ENCODE measurements around the gene STX7.
"Not testable (repeated sequence)": the region's sequence is repeated elsewhere in the genome, so short reads cannot be mapped to it uniquely, and the experiment has no call there.

Gene STX7, protein sequence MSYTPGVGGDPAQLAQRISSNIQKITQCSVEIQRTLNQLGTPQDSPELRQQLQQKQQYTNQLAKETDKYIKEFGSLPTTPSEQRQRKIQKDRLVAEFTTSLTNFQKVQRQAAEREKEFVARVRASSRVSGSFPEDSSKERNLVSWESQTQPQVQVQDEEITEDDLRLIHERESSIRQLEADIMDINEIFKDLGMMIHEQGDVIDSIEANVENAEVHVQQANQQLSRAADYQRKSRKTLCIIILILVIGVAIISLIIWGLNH

DNA sequence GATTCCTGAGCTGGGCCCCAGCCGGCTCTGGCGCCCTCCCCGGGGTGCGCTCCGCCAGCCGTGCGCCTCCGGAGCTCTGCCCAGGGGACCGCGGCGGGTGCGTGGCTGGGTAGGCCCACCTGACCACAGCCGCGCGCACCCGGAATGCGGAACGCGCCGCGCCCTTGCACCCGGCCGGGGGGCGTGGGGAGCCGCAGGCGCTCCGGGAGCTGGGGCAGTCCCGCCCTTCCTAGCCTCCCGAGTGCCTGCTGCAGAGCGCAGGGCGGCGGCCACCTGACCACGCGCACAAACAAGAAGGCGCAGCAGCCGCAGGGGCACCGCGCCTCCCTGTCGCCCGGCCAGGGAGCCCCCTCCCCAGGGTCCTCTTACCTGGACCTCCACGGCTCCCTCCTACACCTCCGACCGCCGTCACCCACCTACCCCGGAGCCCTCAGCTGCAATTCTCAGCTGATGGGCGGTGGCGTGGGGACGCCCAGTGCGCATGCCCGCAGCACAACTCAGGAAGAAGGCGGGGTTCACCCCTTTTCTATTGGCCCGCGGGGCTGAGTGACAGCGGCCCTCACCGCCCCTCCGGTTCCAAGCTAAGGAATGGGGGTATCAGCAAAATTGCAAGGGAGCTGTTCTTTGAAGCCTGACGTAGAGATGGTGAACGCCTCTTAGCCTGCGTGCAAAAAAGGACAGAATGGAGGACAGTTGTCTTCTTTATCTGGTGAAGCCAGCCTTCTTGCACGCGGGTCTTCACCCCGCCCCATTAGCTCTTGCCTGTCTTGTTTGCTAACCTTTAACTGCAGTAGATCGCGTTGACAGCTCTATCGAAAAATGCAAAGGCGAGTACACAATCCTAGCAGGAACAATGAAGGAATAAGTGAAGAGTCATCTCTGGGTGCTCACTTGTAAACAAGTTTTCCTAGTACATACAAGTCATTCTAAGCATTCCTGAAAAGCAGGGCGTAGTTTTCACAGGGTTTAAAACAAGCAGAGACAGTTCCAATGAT is at the start of gene STX7:
Gene STX7 (minus strand): TSS at position 479 of the 995 bp plus-strand sequence. CDS start 9,586 bp downstream, outside the sequence.
- peaks cover 0 to 4% (median 0%) of the 10 kb centered on the region in 5 donors for H3K36me3 ChIP-seq (ENCODE audit: control insufficient read depth in 5 of 5, insufficient read depth in 5 of 5, low read length in 5 of 5)
- H3K4me3 ChIP-seq (ENCODE audit: low read depth in 1 of 5, low read length in 5 of 5) = peak within 1 kb of the TSS; percentile 87 to 97 (median 92)
- peak within 1 kb of the TSS; percentile 77 for H3K27ac ChIP-seq (ENCODE audit: low read depth, low read length)
- no peaks in the 10 kb centered on the region for H3K9me3 ChIP-seq (ENCODE audit: control insufficient read depth in 5 of 5, low read length in 5 of 5)
- H3K27me3 ChIP-seq (ENCODE audit: control insufficient read depth in 5 of 5, insufficient read depth in 4 of 5, low read length in 5 of 5) = no peaks in the 10 kb centered on the region
- peak within 1 kb of the TSS; percentile 74 to 88 (median 79) for H3K9ac ChIP-seq (ENCODE audit: low read length in 5 of 5)
- H3K4me1 ChIP-seq (ENCODE audit: control insufficient read depth in 5 of 5, insufficient read depth in 5 of 5, low read length in 5 of 5) = peaks cover 2 to 55% (median 30%) of the 10 kb centered on the region in 5 donors

DNA sequence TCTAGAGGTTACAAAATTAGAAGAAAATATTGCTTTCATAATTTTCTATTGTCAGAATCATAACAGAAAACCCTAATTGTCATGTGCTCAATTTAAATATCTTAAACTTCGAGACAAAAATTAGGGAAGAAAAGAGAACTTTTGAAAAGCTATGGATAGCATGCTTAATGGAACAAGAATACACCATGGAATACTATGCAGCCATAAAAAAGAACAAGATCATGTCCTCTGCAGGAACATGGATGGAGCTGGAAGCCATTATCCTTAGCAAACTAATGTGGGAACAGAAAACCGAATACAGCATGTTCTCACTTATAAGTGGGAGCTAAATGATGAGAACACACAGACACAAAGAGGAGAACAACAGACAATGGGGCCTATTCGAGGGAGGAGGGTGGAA is 47.2 kb upstream of the STX7 start:
- not testable (repeated sequence) for H3K9ac ChIP-seq (ENCODE audit: low read length in 5 of 5); H3K9me3 ChIP-seq (ENCODE audit: control insufficient read depth in 5 of 5, low read length in 5 of 5); H3K4me1 ChIP-seq (ENCODE audit: control insufficient read depth in 5 of 5, insufficient read depth in 5 of 5, low read length in 5 of 5); H3K36me3 ChIP-seq (ENCODE audit: control insufficient read depth in 5 of 5, insufficient read depth in 5 of 5, low read length in 5 of 5); H3K27ac ChIP-seq (ENCODE audit: low read depth, low read length); H3K27me3 ChIP-seq (ENCODE audit: control insufficient read depth in 5 of 5, insufficient read depth in 4 of 5, low read length in 5 of 5); H3K4me3 ChIP-seq (ENCODE audit: low read depth in 1 of 5, low read length in 5 of 5)

DNA sequence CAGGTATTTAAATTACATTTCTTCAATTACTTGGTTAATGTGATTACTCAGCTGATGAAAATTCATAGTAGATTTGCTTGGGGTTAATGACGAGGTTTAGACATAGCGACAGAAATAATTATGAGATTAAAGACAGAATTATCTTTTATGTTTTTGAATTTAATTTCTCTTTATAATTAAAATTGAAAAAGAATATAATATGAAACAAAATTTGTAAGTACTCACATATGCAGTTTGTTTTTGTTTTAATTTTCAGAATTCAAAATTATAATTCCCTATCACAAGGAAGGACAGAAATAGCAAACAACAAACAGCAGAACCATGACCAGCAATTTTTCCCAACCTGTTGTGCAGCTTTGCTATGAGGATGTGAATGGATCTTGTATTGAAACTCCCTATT is 39.5 kb upstream of the STX7 start, which contains the start of gene TAAR8:
Gene TAAR8 (plus strand): TSS at position 301 of the 400 bp plus-strand sequence. CDS start 21 bp downstream, at position 322.
- Histone ChIP-seq H3K4me1 (ENCODE audit: control insufficient read depth in 5 of 5, insufficient read depth in 5 of 5, low read length in 5 of 5) (no peaks in the 10 kb centered on the region), H3K9me3 (ENCODE audit: control insufficient read depth in 5 of 5, low read length in 5 of 5) (no peaks in the 10 kb centered on the region), H3K27me3 (ENCODE audit: control insufficient read depth in 5 of 5, insufficient read depth in 4 of 5, low read length in 5 of 5) (no peaks in the 10 kb centered on the region), H3K4me3 (ENCODE audit: low read depth in 1 of 5, low read length in 5 of 5) (no peak within 1 kb of the TSS), H3K9ac (ENCODE audit: low read length in 5 of 5) (no peak within 1 kb of the TSS), H3K36me3 (ENCODE audit: control insufficient read depth in 5 of 5, insufficient read depth in 5 of 5, low read length in 5 of 5) (no peaks in the 10 kb centered on the region), H3K27ac (ENCODE audit: low read depth, low read length) (no peak within 1 kb of the TSS)

DNA sequence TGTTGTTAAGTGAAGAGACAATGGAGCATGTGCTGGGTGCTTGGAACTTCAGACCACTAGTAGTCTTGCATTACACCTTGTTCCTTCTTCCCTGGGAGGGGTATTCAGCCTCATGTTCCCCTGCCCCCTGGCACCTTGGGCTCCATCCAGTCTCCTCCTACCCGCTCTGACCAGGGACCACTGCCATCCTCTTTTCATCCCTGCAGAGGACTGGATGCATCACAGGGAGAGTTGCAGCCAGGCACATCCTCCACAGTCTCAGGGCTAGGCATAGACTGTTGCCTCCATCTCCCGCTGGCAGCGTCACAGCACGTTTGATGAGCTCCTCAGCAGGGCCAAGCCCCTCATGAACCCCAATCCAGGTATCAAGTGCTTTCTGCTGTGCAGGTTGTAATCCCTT is 38.3 kb upstream of the STX7 start:
- Histone ChIP-seq H3K36me3 (ENCODE audit: control insufficient read depth in 5 of 5, insufficient read depth in 5 of 5, low read length in 5 of 5) (no peaks in the 10 kb centered on the region), H3K27me3 (ENCODE audit: control insufficient read depth in 5 of 5, insufficient read depth in 4 of 5, low read length in 5 of 5) (no peaks in the 10 kb centered on the region), H3K9ac (ENCODE audit: low read length in 5 of 5) (no peak overlapping the region), H3K4me3 (ENCODE audit: low read depth in 1 of 5, low read length in 5 of 5) (no peak overlapping the region), H3K9me3 (ENCODE audit: control insufficient read depth in 5 of 5, low read length in 5 of 5) (no peaks in the 10 kb centered on the region), H3K27ac (ENCODE audit: low read depth, low read length) (no peak overlapping the region), H3K4me1 (ENCODE audit: control insufficient read depth in 5 of 5, insufficient read depth in 5 of 5, low read length in 5 of 5) (no peaks in the 10 kb centered on the region)

DNA sequence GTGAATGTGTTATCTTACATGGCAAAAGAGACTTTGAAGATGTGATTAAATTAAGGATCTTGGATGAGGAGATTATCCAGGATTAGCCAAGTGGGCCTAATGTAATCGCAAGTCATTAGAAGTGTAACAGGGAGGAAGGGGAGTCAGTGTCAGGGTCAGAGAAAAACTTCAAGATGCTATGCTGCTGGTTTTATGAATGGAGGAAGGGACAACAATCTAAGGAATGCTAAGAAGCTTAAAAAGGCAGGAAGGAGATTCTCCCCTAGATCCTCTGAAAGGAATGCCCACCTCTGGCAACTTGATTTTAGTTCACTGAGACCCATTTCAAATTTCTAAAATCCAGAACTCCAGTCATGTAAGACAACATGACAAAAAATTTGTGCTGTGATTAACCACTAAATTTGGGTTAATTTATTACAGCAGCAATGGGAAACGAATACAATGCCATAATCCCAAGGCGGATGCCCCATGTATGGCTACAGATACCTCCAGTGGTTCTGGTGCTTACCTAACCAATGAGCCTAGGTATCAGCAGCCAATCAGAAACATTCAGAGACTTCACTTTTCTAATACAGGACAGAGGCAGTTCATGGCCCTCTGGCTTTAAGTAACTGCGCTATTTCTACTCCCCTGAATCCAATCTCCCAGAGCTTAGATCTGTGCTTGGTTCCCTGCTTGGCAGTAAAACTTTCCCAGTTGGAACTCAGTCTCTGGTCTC is 36.0 kb upstream of the STX7 start:
- Histone ChIP-seq H3K27ac (ENCODE audit: low read depth, low read length) (no peak overlapping the region), H3K36me3 (ENCODE audit: control insufficient read depth in 5 of 5, insufficient read depth in 5 of 5, low read length in 5 of 5) (no peaks in the 10 kb centered on the region), H3K9me3 (ENCODE audit: control insufficient read depth in 5 of 5, low read length in 5 of 5) (no peaks in the 10 kb centered on the region), H3K4me3 (ENCODE audit: low read depth in 1 of 5, low read length in 5 of 5) (no peak overlapping the region), H3K9ac (ENCODE audit: low read length in 5 of 5) (no peak overlapping the region), H3K4me1 (ENCODE audit: control insufficient read depth in 5 of 5, insufficient read depth in 5 of 5, low read length in 5 of 5) (no peaks in the 10 kb centered on the region), H3K27me3 (ENCODE audit: control insufficient read depth in 5 of 5, insufficient read depth in 4 of 5, low read length in 5 of 5) (no peaks in the 10 kb centered on the region)

DNA sequence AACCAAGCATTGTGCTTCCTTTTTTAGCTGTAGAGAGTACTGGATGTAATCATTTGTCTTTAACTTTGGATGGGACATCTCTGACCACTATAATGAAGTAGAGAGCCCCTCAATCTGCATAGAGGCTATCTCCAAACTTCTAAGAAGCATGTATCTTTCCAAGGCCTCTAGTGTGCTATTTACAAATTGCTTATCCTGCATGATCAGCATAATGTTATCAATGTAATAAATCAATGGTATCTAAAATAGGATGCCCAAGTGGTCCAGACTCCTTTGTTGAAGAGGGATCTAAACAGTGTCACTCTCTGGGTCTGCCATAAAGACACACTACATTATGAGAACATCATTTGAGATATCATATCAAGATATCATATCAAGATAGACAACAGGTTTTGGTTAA is 31.9 kb upstream of the STX7 start:
- Histone ChIP-seq H3K9me3 (ENCODE audit: control insufficient read depth in 5 of 5, low read length in 5 of 5) (no peaks in the 10 kb centered on the region), H3K27me3 (ENCODE audit: control insufficient read depth in 5 of 5, insufficient read depth in 4 of 5, low read length in 5 of 5) (peaks cover 0 to 3% (median 0%) of the 10 kb centered on the region in 5 donors), H3K27ac (ENCODE audit: low read depth, low read length) (no peak overlapping the region), H3K9ac (ENCODE audit: low read length in 5 of 5) (no peak overlapping the region), H3K36me3 (ENCODE audit: control insufficient read depth in 5 of 5, insufficient read depth in 5 of 5, low read length in 5 of 5) (no peaks in the 10 kb centered on the region), H3K4me3 (ENCODE audit: low read depth in 1 of 5, low read length in 5 of 5) (no peak overlapping the region), H3K4me1 (ENCODE audit: control insufficient read depth in 5 of 5, insufficient read depth in 5 of 5, low read length in 5 of 5) (no peaks in the 10 kb centered on the region)

DNA sequence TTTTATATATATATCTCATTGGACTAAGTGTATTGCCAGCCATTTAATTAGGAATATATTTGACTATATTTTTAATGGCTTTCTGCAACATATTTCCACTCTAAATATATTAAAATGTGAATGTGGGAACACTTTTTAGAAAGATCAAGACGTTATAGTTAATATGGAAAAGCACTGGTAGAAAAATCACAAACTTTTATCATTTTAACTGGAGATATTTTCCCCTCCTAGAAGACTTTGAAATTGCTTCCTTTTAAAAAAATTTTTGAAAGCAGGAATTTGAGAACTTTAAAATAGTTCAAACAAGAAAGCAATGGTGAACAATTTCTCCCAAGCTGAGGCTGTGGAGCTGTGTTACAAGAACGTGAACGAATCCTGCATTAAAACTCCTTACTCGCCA is 25.1 kb upstream of the STX7 start, which contains the start of gene TAAR9:
Gene TAAR9 (plus strand): TSS at position 301 of the 400 bp plus-strand sequence. CDS start 13 bp downstream, at position 314.
- H3K36me3 ChIP-seq (ENCODE audit: control insufficient read depth in 5 of 5, insufficient read depth in 5 of 5, low read length in 5 of 5) = no peaks in the 10 kb centered on the region
- no peak within 1 kb of the TSS for H3K27ac ChIP-seq (ENCODE audit: low read depth, low read length)
- no peaks in the 10 kb centered on the region for H3K4me1 ChIP-seq (ENCODE audit: control insufficient read depth in 5 of 5, insufficient read depth in 5 of 5, low read length in 5 of 5)
- H3K27me3 ChIP-seq (ENCODE audit: control insufficient read depth in 5 of 5, insufficient read depth in 4 of 5, low read length in 5 of 5) = peaks cover 0 to 3% (median 0%) of the 10 kb centered on the region in 5 donors
- peaks cover 0 to 2% (median 0%) of the 10 kb centered on the region in 5 donors for H3K9me3 ChIP-seq (ENCODE audit: control insufficient read depth in 5 of 5, low read length in 5 of 5)
- no peak within 1 kb of the TSS for H3K9ac ChIP-seq (ENCODE audit: low read length in 5 of 5)
- H3K4me3 ChIP-seq (ENCODE audit: low read depth in 1 of 5, low read length in 5 of 5) = no peak within 1 kb of the TSS

DNA sequence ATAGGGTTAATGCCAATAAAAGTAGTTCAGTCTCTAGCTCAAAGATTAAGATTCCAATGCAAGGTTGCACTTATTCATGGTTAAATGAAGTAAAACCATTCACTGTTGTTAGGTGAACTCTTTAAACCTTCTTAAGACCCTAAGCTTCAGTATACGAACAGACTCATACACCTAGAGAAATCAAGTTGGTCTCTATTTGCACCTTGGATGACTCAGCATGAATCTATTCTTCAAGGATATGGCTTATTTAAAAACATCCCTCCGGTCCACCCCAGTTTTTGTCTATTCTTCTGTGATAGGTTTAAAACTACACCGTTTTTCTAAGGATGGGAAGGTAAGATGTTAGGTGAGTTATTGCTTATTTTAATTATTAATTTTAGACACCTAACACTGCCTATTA is 24.2 kb upstream of the STX7 start:
- Histone ChIP-seq H3K36me3 (ENCODE audit: control insufficient read depth in 5 of 5, insufficient read depth in 5 of 5, low read length in 5 of 5) (no peaks in the 10 kb centered on the region), H3K4me1 (ENCODE audit: control insufficient read depth in 5 of 5, insufficient read depth in 5 of 5, low read length in 5 of 5) (no peaks in the 10 kb centered on the region), H3K27ac (ENCODE audit: low read depth, low read length) (no peak overlapping the region), H3K27me3 (ENCODE audit: control insufficient read depth in 5 of 5, insufficient read depth in 4 of 5, low read length in 5 of 5) (peaks cover 0 to 3% (median 0%) of the 10 kb centered on the region in 5 donors), H3K9ac (ENCODE audit: low read length in 5 of 5) (no peak overlapping the region), H3K4me3 (ENCODE audit: low read depth in 1 of 5, low read length in 5 of 5) (no peak overlapping the region), H3K9me3 (ENCODE audit: control insufficient read depth in 5 of 5, low read length in 5 of 5) (peaks cover 0 to 2% (median 0%) of the 10 kb centered on the region in 5 donors)

DNA sequence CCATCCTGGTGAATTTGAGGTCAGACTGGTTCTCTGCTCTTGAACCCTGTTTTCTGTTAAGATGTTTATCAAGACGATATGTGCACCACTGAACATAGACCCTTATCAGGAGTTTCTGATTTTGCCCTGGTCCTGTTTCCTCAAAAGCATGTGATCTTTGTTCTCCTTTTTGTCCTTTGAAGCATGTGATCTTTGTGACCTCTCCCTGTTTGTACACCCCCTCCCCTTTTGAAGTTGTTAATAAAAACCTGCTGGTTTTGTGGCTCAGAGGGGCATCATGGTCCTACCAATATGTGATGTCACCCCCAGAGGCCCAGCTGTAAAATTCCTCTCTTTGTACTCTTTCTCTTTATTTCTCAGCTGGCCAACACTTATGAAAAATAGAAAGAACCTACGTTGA is 21.6 kb upstream of the STX7 start:
- not testable (repeated sequence) for H3K4me1 ChIP-seq (ENCODE audit: control insufficient read depth in 5 of 5, insufficient read depth in 5 of 5, low read length in 5 of 5); H3K36me3 ChIP-seq (ENCODE audit: control insufficient read depth in 5 of 5, insufficient read depth in 5 of 5, low read length in 5 of 5); H3K4me3 ChIP-seq (ENCODE audit: low read depth in 1 of 5, low read length in 5 of 5); H3K9ac ChIP-seq (ENCODE audit: low read length in 5 of 5); H3K27me3 ChIP-seq (ENCODE audit: control insufficient read depth in 5 of 5, insufficient read depth in 4 of 5, low read length in 5 of 5); H3K9me3 ChIP-seq (ENCODE audit: control insufficient read depth in 5 of 5, low read length in 5 of 5); H3K27ac ChIP-seq (ENCODE audit: low read depth, low read length)

Measured in subcutaneous abdominal adipose tissue (tissue), 5 donors.